Effector CD8-positive, alpha-beta T cell (primary cell): ENCODE measurements around the gene EOGT.

Experiments
- DNase-seq: peaks from one replicate; lab custom pipeline; 2025; lab: John Stamatoyannopoulos, UW
- total RNA-seq, 4 experiments: gene quantifications; one replicate each; lab custom pipeline; 2026; lab: John Stamatoyannopoulos, UW

EOGT gene
- total RNA-seq, result 33.9 to 44.4 (median 38.4) reads per million in 4 experiments

GRCh38 chr3:69013253-69014021, at the start of gene EOGT:
EOGT (minus strand) TSS chr3:69013684; CDS start chr3:69009846, 3,838 bp downstream.
- DNase-seq, result peak; percentile 54

DNA sequence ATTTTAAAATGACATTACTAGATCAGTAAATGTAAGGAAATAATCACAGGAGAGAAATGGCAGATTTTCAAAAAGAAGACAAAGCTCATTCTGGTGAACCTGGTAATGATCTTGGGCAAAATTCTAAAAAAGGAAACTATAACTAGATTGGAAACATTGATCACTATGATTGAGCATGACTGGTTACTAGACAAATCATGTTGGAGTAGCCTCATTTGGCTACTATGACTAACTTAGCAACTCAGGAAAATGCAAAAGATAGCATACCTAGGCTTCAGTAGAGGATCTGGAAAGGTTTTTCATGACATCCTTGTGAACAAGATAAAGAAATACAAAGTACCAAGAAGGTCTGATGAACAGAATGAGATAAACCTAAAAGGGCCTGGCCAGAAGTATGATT, 46.2 kb upstream of the EOGT start:
- DNase-seq, result no peak

DNA sequence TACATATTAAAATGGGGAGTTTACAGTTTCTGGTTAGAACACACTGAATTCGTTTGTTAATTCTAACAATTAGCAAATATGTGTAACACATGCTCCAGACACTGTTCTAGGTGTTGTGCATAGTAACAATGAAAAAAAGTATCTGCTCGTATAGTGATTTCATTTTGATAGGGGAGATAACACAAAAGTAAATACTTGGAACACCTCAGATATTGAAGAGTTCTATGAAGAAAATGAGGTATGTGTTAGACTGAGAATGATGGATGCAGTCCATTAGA, 45.4 kb upstream of the EOGT start:
- no peak for DNase-seq

GRCh38 chr3:69058180-69058946, 44.9 kb upstream of the EOGT start:
- no peak for DNase-seq

GRCh38 chr3:69052472-69052898, 39.0 kb upstream of the EOGT start:
- DNase-seq, result no peak

DNA sequence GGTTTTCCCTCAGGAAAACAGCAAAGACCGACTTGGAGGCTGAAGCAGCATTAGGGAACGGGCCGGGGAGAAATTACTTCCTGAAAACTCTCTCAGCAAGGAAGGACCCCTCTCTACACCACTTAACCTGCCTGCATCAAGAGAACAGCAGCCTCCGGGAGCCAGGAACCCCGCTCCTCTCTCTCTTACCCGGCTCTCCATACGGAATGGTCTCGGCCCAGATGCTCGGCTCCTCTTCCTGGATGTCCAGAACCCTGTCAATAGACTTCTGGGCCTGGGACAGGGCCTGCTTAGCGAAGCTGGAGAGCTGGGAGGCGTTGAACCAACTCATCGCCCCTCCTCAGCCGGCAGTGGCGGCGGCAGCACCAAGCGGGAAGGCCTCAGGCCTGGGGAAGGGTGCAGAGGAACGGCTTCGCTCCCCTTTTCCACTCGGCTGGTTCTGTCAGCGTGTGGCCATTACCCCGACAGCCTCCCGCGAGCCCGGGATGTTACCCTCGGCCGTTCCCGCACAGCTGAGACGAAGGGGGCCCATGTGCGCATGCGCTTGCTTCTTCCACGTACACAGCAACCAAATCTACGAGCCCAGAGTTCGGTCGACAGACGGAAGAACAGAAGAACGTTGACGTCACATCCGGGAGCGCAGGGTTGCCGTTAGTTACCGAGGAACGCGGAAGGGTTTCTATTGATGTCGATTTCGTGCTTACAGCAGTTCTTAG, 38.4 kb upstream of the EOGT start, which contains the start of gene TMF1:
Gene TMF1, minus strand, starts transcription at position 578 of the 716 bp plus-strand sequence. Its CDS starts 247 bp downstream, at position 331.
- no peak for DNase-seq

- no peak for DNase-seq
Measured at GRCh38 chr3:69048990-69049389, 35.5 kb upstream of the EOGT start.

- no peak for DNase-seq
Measured at GRCh38 chr3:69044608-69045007, 31.1 kb upstream of the EOGT start.

GRCh38 chr3:69033470-69033869, 20.0 kb upstream of the EOGT start:
- no peak for DNase-seq

- DNase-seq, result no peak
Measured at GRCh38 chr3:69032737-69033136, 19.3 kb upstream of the EOGT start.

DNA sequence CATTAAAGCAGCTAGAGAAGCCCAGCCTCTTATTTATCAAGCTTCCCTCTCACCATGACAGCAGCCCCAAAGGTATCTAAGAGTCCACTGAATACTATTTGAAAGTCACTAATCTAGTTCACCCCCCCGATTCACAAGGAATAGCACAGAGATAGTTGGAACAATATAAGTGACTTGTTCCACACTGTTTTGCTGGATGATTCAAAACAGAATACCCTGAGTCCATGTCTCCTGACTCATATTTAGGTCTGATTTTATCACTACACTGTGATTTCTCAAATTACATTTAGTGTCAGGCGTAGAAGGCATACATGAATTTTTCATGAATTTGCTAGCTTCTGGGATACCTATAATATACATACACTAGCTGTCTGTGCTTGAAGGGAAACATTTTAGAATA, 18.7 kb upstream of the EOGT start:
- DNase-seq, result no peak

GRCh38 chr3:69031635-69032034, 18.2 kb upstream of the EOGT start:
- no peak for DNase-seq

GRCh38 chr3:69020857-69021256, 7.4 kb upstream of the EOGT start:
- DNase-seq, result no peak

DNA sequence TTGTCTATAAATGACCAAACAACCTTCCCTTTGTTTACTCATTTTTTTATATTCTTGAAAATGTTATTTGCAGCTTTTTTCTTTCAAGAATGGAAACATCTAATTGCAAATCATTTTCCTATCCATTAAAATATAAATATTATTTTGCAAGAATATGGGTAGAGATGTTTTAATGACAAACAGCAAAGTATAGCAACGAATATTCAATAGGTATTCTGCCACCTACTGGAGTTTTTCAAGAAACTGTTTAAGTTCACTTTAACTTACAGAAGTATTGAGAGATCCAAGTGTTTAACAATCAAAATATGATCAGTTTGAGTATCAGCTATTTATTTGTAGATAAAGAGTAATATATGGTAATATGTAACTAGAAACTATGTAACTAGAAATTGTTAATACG, 6.9 kb upstream of the EOGT start:
- DNase-seq, result no peak

GRCh38 chr3:69016901-69017300, 3.4 kb upstream of the EOGT start:
- DNase-seq, result no peak

DNA sequence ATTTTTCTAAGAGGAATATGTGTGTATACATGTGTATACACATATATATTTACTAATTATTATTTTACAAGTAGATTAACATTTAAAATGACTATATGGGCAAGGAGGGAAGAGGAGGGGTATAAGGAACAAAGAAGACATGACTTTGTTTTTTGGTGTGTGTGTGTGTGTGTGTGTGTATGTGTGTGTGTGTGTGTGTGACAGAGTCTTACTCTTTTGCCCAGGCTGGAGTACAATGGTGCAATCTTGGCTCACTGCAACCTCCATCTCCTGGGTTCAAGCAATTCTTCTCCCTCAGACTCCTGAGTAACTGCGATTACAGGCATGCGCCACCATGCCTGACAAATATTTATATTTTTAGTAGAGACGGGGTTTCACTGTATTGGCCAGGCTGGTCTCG, 2.6 kb upstream of the EOGT start:
- DNase-seq, result no peak

DNA sequence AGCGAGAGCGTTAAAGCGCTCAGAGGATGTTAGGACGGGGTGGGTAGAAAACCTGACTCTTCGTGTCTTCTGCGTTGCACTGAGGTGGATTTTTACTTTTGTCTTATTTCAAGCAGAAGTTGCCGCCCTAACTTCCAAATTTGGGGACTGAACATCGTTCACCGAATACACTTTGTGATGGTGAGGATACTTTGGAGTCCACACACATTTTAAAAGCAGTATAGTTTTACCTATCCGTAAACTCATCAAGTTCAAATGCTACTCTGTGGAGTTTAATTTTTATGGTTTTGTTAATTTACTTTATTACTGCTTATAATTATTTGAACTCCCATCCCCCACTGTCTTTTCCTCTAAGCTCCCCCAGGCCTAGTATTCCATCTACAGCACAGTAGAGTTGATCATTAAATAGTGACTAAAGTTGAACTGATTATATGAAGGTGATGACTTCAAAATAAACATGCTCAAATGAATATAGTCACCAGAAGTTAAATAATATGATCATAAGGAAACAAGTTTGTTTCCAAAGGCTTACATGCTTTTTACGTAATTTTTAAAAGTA, 617 bp upstream of the EOGT start:
- no peak for DNase-seq

- DNase-seq, result no peak
Measured at GRCh38 chr3:69012800-69013252, 658 bp downstream of the EOGT start.

DNA sequence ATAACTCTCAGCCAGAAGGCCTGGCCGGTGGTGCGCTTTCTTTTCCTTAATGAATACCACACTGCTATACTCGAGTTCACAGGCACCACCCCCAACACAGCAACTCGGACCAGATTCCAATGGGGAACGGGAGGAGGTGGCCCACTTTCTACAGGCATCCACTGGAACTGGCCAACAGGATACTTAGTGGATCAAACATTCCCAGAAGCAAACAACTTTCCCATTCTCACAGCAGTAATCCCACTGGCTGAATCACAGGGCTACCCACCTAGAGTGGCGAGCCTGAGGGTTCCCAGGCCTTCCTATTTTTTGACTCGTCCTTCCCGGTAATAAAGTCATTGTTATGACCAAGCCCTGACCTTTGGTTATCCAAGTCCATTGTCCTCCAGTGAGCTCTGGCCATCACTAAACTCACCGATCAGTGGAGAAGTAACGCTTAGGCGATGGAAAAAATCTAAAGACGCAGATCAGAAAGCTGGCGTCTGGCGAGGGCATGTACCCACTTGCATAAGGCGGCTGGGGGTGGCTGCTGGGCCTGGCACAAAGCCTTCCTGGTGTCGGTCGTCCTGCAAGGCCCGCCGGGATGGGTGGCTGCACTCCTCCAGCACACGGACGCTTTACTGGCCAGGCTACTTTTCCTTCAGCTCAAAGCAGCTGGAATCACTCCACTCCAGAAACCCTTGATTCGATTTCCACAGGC, 1.2 kb downstream of the EOGT start:
- no peak for DNase-seq

GRCh38 chr3:69011096-69011730, 2.3 kb downstream of the EOGT start:
- no peak for DNase-seq
